HG03460 (cell line): Measurements from ENCODE around the gene PRM1.

Experiments used
- ATAC-seq: cut with Tn5 transposase; IDR thresholded peaks from one replicate; pipeline ENCODE4 v1.9.1; 2021; ENCODE audit not compliant: unreplicated experiment

The PRM1 gene, protein sequence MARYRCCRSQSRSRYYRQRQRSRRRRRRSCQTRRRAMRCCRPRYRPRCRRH

DNA sequence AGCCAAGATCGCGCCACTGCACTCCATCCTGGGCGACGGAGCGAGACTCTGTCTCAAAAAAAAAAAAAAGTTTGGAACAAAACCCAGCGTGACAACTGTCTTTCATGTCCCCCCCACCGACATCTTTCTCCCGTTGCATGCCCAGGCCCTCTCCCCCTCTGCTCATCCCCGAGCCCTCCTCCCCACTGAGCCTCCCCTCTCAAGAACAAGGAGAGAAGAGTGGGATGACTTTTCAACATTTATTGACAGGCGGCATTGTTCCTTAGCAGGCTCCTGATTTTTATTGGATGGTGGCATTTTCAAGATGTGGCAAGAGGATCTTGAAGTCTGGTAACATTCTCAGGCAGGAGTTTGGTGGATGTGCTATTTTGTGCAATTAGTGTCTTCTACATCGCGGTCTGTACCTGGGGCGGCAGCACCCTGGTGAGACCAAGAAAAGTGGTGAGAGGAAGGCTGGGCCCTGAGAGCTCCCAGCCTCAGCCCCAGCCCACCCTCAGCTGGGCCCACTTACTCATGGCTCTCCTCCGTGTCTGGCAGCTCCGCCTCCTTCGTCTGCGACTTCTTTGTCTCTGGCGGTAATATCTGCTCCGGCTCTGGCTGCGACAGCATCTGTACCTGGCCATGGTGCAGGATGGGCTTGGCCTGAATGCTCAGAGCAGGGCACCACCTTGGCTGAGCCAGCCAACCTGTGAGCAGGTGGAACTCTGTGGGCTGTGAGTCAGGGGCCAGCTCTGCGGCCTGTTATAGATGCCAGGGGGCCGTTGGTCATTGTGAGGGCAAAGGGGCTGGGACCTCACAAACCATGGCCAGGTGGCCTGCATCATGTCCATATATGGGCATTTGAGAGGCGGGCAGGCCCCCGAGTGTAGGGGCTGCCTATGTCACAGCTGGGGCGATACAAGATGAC lies at the start of gene PRM1:
Gene PRM1 (minus strand): TSS at position 715 of the 907 bp plus-strand sequence. CDS start 92 bp downstream, at position 623.
- no peak for ATAC-seq

DNA sequence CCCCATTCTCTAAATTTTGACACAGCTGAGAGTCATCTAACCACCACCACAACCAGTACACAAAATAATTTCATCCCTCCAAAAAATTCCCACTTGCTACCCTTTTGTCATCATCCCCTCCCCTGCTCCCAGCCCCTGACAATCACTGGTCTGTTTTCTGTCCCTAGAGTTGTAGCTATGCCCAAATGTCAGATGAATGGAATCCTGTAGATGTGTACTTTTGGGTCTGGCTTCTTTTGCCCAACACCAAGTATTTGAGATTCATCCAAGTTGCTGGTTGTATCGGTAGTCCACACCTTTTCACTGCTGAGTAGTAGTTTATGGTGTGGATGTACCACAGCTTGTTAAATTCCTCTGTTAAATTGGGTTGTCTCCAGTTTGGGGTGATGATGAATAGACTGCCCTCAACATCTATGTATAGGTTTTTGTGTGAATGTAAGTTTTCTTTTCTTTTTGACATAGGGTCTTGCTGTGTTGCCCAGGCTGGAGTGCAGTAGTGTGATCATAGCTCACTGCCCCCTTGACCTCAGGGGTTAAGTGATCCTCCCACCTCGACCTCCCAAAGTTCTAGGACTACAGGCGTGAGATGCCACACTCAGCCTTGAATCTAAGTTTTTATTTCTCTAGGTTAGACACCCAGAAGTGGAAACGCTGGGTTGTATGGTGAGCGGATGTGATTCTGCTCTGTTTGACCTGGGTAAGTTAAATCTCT lies 49.6 kb upstream of the PRM1 start:
- ATAC-seq: no peak

- no peak for ATAC-seq
These were observed 48.8 kb upstream of the PRM1 start for GRCh38 chr16:11329891-11330290.

DNA sequence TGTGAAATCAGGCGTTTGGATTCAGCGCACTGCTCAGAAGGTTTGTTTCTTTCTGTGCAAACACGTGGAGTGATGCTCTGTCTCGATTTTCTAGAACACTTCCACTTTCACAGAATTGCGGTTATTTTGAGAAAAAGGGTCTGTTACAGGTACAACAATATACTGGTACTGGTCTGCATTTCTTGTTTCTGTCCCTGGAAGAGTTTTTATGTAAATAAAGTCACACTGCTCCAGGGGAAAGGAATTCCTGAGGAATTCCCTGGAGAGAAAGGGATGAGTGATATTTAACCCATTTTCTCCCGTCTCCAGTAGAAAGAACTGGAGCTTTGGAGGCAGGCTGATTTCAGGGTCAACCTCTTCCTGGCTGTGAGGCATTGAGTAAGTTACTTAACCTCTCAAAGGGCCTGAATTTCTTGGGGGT lies 48.0 kb upstream of the PRM1 start:
- peak; percentile 34 for ATAC-seq

- peak; percentile 76 for ATAC-seq
These were observed 47.3 kb upstream of the PRM1 start for GRCh38 chr16:11328172-11329070.

GRCh38 chr16:11327277-11328171 lies 46.4 kb upstream of the PRM1 start:
- no peak for ATAC-seq

DNA sequence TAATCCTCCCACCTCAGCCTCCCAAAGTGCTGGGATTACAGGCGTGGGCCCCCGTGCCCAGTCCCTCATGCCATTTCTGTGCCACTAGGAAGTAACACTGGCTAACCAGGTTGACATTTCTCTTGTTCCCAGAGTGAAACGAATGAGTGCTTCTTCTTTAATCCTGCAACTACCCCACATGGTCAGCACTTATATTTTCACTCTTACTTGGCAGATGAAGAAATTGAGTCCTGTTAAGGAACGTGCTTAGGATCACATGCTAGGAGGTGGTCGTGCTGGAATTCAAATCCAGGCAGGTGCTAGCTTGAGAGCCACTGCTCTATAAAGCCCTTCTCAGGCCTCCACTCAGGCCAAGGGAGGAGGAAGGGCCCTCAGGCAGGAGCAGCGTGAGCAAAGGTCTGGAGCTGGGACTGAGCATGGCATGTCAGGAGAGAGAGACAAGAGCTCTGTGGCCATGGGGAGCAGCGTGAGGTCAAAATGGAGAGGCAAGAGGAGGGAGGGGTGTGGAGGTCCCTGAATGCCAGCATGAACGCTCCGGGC lies 45.7 kb upstream of the PRM1 start:
- no peak for ATAC-seq

DNA sequence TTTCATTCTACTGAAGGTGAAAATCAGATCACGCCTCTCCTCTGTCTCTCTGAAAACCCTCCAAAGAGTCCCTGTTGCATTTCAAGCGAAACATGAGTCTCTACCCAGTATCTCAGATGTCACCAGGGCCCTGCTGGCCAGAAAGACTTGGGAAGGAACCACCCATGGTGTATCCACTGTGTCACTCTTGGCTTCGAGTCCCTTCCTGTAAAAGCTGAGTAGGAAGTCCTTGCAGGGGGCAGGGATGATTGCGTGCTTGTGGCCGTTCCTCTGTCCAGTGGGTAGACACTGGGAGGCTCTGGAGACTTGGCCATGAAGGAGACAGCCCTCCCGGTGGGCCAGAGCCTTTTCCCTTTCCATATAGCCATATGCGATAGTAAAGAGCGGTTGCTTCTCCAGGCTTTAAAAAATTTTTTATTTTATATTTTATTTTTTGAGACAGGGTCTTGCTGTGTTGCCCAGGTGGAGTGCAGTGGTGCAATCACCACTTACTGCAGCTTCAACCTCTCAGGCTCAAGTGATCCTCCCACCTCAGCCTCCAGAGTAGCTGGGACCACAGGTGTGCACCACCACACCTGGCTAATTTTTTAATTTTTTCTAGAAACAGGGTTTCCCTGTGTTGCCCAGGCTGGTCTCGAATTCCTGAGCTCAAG lies 45.1 kb upstream of the PRM1 start:
- ATAC-seq: no peak

GRCh38 chr16:11325404-11326083 lies 44.4 kb upstream of the PRM1 start:
- no peak for ATAC-seq

GRCh38 chr16:11323551-11324336 lies 42.6 kb upstream of the PRM1 start:
- no peak for ATAC-seq

DNA sequence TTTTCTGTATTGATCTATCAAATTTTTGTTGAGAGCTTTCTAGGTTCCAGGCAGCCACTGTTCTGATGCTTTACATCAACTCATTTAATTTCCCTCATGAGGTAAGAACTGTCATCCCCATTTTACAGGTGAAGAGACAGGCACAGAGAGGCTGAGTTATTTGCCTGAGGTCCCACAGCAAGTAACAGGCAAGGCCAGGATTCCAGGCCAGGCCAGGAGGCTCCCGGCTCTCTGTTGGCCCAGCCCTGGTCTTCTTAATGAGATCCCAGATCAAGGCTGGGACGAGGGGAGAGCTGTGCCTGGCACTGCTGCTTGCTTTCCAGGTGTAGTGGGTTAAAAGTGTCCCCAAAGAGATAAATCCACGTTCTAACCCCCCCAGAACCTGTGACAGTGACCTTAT lies 41.7 kb upstream of the PRM1 start:
- no peak for ATAC-seq

- no peak for ATAC-seq
These were observed 40.5 kb upstream of the PRM1 start for GRCh38 chr16:11321662-11322061.

GRCh38 chr16:11320170-11320569 lies 39.0 kb upstream of the PRM1 start:
- ATAC-seq: no peak

DNA sequence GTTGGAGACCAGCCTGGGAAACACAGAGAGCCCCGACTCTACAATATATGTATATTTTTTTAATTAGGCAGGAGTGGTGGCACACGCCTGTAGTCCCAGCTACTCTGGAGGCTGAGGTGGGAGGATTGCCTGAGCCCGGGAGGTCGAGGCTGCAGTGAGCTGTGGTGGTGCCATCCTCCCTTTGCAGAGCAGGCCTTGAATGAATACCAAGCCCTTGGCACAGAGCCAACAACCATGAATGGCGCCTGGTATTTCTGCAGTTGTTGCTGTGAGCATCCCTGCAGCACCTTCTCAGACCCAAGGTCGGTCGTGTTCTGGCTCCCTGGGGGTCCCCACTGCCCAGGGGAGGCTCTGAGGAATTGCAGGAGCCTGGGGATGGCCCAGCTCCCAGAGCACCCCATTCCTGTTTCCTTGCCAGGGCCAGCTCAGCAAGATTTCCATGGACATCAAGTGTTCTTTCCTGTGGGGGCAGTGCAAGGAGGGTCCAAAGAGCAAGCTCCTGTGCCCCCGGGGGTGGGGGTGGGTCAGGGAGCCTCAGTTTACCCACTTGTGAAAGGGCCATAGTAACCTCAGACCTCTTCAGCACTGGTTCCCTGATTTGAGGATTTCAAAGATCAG lies 38.5 kb upstream of the PRM1 start:
- ATAC-seq: no peak

DNA sequence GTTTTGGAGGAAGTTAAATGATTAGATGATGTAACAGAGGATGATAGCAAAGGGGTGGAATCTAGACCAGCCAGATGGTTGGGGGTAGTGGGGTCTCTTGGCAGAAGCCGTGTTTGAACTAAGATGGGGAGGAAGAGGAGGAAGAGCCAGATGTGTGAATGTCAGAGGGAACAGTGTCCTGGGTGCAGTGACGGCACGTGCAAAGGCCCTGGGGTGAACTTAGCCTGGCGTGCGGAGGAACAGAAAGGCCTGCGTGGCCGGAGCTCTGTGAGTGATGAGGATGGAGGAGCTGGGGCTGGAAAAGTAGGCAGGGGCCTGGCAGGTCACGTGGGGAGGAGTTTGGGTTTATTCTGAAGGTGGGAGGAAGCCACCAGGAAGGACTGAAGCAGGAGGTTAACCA lies 37.7 kb upstream of the PRM1 start:
- ATAC-seq: no peak

- no peak for ATAC-seq
These were observed 35.3 kb upstream of the PRM1 start for GRCh38 chr16:11316331-11317015.

- ATAC-seq: no peak
These were observed 34.4 kb upstream of the PRM1 start for GRCh38 chr16:11315510-11315909.
